ENCODE data around the gene SEC24C.
"Not testable (repeated sequence)": the region's sequence is repeated elsewhere in the genome, so short reads cannot be mapped to it uniquely, and the experiment has no call there.

Gene SEC24C

GRCh38 chr10:73793456-73793855 lies 49.3 kb downstream of the SEC24C start:
- no peak overlapping the region for H3K9ac ChIP-seq (ENCODE audit: low read length)
- H3K4me1 ChIP-seq (ENCODE audit: control insufficient read depth, insufficient read depth, low read length), result peaks cover under 1% of the 10 kb centered on the region
- H3K27ac ChIP-seq (ENCODE audit: low read depth, low read length), result no peak overlapping the region
- H3K36me3 ChIP-seq (ENCODE audit: control insufficient read depth, insufficient read depth, low read length), result peaks cover 74% of the 10 kb centered on the region
- no peaks in the 10 kb centered on the region for H3K27me3 ChIP-seq (ENCODE audit: control insufficient read depth, insufficient read depth, low read length)
- no peak overlapping the region for H3K4me3 ChIP-seq (ENCODE audit: low read length)

- H3K27ac ChIP-seq (ENCODE audit: low read depth, low read length); H3K27me3 ChIP-seq (ENCODE audit: control insufficient read depth, insufficient read depth, low read length); H3K9ac ChIP-seq (ENCODE audit: low read length); H3K4me3 ChIP-seq (ENCODE audit: low read length); H3K4me1 ChIP-seq (ENCODE audit: control insufficient read depth, insufficient read depth, low read length): not testable (repeated sequence)
- peaks cover 68% of the 10 kb centered on the region for H3K36me3 ChIP-seq (ENCODE audit: control insufficient read depth, insufficient read depth, low read length)
These were observed 51.3 kb downstream of the SEC24C start for GRCh38 chr10:73795491-73795890.

- H3K4me3 ChIP-seq (ENCODE audit: low read length); H3K27me3 ChIP-seq (ENCODE audit: control insufficient read depth, insufficient read depth, low read length); H3K9ac ChIP-seq (ENCODE audit: low read length); H3K27ac ChIP-seq (ENCODE audit: low read depth, low read length); H3K4me1 ChIP-seq (ENCODE audit: control insufficient read depth, insufficient read depth, low read length): not testable (repeated sequence)
- H3K36me3 ChIP-seq (ENCODE audit: control insufficient read depth, insufficient read depth, low read length), result peaks cover 67% of the 10 kb centered on the region
These were observed 51.9 kb downstream of the SEC24C start for GRCh38 chr10:73796035-73796434.

- Histone ChIP-seq H3K9ac (ENCODE audit: low read length) (no peak overlapping the region), H3K4me3 (ENCODE audit: low read length) (no peak overlapping the region), H3K27me3 (ENCODE audit: control insufficient read depth, insufficient read depth, low read length) (no peaks in the 10 kb centered on the region), H3K36me3 (ENCODE audit: control insufficient read depth, insufficient read depth, low read length) (peaks cover 64% of the 10 kb centered on the region), H3K4me1 (ENCODE audit: control insufficient read depth, insufficient read depth, low read length) (no peaks in the 10 kb centered on the region), H3K27ac (ENCODE audit: low read depth, low read length) (no peak overlapping the region)
These were observed 52.6 kb downstream of the SEC24C start for GRCh38 chr10:73796766-73797165.

- no peak overlapping the region for H3K27ac ChIP-seq (ENCODE audit: low read depth, low read length)
- no peak overlapping the region for H3K4me3 ChIP-seq (ENCODE audit: low read length)
- H3K9ac ChIP-seq (ENCODE audit: low read length), result no peak overlapping the region
- no peaks in the 10 kb centered on the region for H3K27me3 ChIP-seq (ENCODE audit: control insufficient read depth, insufficient read depth, low read length)
- no peaks in the 10 kb centered on the region for H3K4me1 ChIP-seq (ENCODE audit: control insufficient read depth, insufficient read depth, low read length)
- H3K36me3 ChIP-seq (ENCODE audit: control insufficient read depth, insufficient read depth, low read length), result peaks cover 67% of the 10 kb centered on the region
These were observed 53.3 kb downstream of the SEC24C start for GRCh38 chr10:73797324-73798025.

GRCh38 chr10:73798087-73798486 lies 53.9 kb downstream of the SEC24C start:
- peaks cover 67% of the 10 kb centered on the region for H3K36me3 ChIP-seq (ENCODE audit: control insufficient read depth, insufficient read depth, low read length)
- no peak overlapping the region for H3K9ac ChIP-seq (ENCODE audit: low read length)
- H3K4me1 ChIP-seq (ENCODE audit: control insufficient read depth, insufficient read depth, low read length), result no peaks in the 10 kb centered on the region
- H3K27ac ChIP-seq (ENCODE audit: low read depth, low read length), result no peak overlapping the region
- H3K4me3 ChIP-seq (ENCODE audit: low read length), result no peak overlapping the region
- H3K27me3 ChIP-seq (ENCODE audit: control insufficient read depth, insufficient read depth, low read length), result no peaks in the 10 kb centered on the region

GRCh38 chr10:73798927-73799560 lies 54.9 kb downstream of the SEC24C start:
- Histone ChIP-seq H3K27ac (ENCODE audit: low read depth, low read length) (no peak overlapping the region), H3K4me3 (ENCODE audit: low read length) (no peak overlapping the region), H3K36me3 (ENCODE audit: control insufficient read depth, insufficient read depth, low read length) (peaks cover 67% of the 10 kb centered on the region), H3K4me1 (ENCODE audit: control insufficient read depth, insufficient read depth, low read length) (no peaks in the 10 kb centered on the region), H3K9ac (ENCODE audit: low read length) (no peak overlapping the region), H3K27me3 (ENCODE audit: control insufficient read depth, insufficient read depth, low read length) (no peaks in the 10 kb centered on the region)

- H3K27ac ChIP-seq (ENCODE audit: low read depth, low read length), result no peak overlapping the region
- H3K27me3 ChIP-seq (ENCODE audit: control insufficient read depth, insufficient read depth, low read length), result no peaks in the 10 kb centered on the region
- no peak overlapping the region for H3K9ac ChIP-seq (ENCODE audit: low read length)
- H3K36me3 ChIP-seq (ENCODE audit: control insufficient read depth, insufficient read depth, low read length), result peaks cover 60% of the 10 kb centered on the region
- H3K4me1 ChIP-seq (ENCODE audit: control insufficient read depth, insufficient read depth, low read length), result no peaks in the 10 kb centered on the region
- H3K4me3 ChIP-seq (ENCODE audit: low read length), result no peak overlapping the region
These were observed 55.9 kb downstream of the SEC24C start for GRCh38 chr10:73799899-73800559.

- H3K36me3 ChIP-seq (ENCODE audit: control insufficient read depth, insufficient read depth, low read length), result peaks cover 58% of the 10 kb centered on the region
- H3K4me3 ChIP-seq (ENCODE audit: low read length), result no peak overlapping the region
- H3K4me1 ChIP-seq (ENCODE audit: control insufficient read depth, insufficient read depth, low read length), result no peaks in the 10 kb centered on the region
These were observed 56.5 kb downstream of the SEC24C start for GRCh38 chr10:73800560-73801252.

GRCh38 chr10:73801253-73801590 lies 57.0 kb downstream of the SEC24C start:
- no peak overlapping the region for H3K27ac ChIP-seq (ENCODE audit: low read depth, low read length)
- H3K4me1 ChIP-seq (ENCODE audit: control insufficient read depth, insufficient read depth, low read length), result no peaks in the 10 kb centered on the region
- H3K36me3 ChIP-seq (ENCODE audit: control insufficient read depth, insufficient read depth, low read length), result peaks cover 63% of the 10 kb centered on the region
- H3K9ac ChIP-seq (ENCODE audit: low read length), result no peak overlapping the region
- no peak overlapping the region for H3K4me3 ChIP-seq (ENCODE audit: low read length)
- no peaks in the 10 kb centered on the region for H3K27me3 ChIP-seq (ENCODE audit: control insufficient read depth, insufficient read depth, low read length)

More at GRCh38 chr10:73800560-73801252, 56.5 kb downstream of the SEC24C start:
- H3K9ac ChIP-seq (ENCODE audit: low read length), result no peak overlapping the region
- H3K27ac ChIP-seq (ENCODE audit: low read depth, low read length), result no peak overlapping the region
- H3K27me3 ChIP-seq (ENCODE audit: control insufficient read depth, insufficient read depth, low read length), result no peaks in the 10 kb centered on the region

- H3K4me1 ChIP-seq (ENCODE audit: control insufficient read depth, insufficient read depth, low read length), result peaks cover 2% of the 10 kb centered on the region
- H3K27ac ChIP-seq (ENCODE audit: low read depth, low read length), result no peak overlapping the region
- no peak overlapping the region for H3K4me3 ChIP-seq (ENCODE audit: low read length)
- H3K27me3 ChIP-seq (ENCODE audit: control insufficient read depth, insufficient read depth, low read length), result no peaks in the 10 kb centered on the region
- H3K36me3 ChIP-seq (ENCODE audit: control insufficient read depth, insufficient read depth, low read length), result peaks cover 63% of the 10 kb centered on the region
- no peak overlapping the region for H3K9ac ChIP-seq (ENCODE audit: low read length)
These were observed 58.3 kb downstream of the SEC24C start for GRCh38 chr10:73802276-73802991.

Measured in rectal smooth muscle tissue (tissue), 1 donor.